ENCODE measurements around the gene MAFB. TPM values are rescaled to one million over a fixed set of nuclear protein-coding genes. Genes with fewer than 3 reads are reported as not detected.

The MAFB gene
- total RNA-seq, 4 donors from 2014 or later = 25.7 to 89.4 (median 69.2) TPM

DNA sequence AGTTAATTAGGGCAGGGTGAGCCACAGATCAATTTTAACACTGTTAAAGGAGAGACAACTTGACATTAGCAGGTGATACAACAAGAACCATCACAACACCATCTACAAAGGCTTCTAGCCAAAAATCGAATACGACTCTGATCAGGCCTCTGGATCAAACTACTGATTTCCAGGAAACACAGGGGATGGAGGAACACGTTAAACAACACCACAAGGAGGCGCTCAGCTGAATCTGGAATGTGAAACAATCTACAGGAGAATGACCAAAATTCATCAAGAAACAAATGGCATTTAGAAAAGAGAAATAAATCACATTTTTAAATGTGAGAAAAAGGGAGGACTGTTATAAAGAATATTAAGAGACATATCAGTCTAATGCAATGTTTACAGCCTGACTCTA lies 13.5 kb upstream of the MAFB start:
- H3K4me1 ChIP-seq = peaks cover 4% of the 10 kb centered on the region
- no peak overlapping the region for H3K4me3 ChIP-seq
- no peaks in the 10 kb centered on the region for H3K27me3 ChIP-seq
- H3K9me3 ChIP-seq = no peaks in the 10 kb centered on the region
- no peak overlapping the region for H3K27ac ChIP-seq
- WGBS = 70% methylated on average over 4 of the region's 4 CpGs
- no peak for DNase-seq (ENCODE audit: low spot score in 2 of 2)
- no peak for TF ChIP-seq POLR2A (IDR thresholded peaks at IDR 0.05)
- no peak for TF ChIP-seq POLR2AphosphoS5 (IDR thresholded peaks at IDR 0.05)
- TF ChIP-seq EP300 (IDR thresholded peaks at IDR 0.05) = no peak
- TF ChIP-seq, protein P1, sequence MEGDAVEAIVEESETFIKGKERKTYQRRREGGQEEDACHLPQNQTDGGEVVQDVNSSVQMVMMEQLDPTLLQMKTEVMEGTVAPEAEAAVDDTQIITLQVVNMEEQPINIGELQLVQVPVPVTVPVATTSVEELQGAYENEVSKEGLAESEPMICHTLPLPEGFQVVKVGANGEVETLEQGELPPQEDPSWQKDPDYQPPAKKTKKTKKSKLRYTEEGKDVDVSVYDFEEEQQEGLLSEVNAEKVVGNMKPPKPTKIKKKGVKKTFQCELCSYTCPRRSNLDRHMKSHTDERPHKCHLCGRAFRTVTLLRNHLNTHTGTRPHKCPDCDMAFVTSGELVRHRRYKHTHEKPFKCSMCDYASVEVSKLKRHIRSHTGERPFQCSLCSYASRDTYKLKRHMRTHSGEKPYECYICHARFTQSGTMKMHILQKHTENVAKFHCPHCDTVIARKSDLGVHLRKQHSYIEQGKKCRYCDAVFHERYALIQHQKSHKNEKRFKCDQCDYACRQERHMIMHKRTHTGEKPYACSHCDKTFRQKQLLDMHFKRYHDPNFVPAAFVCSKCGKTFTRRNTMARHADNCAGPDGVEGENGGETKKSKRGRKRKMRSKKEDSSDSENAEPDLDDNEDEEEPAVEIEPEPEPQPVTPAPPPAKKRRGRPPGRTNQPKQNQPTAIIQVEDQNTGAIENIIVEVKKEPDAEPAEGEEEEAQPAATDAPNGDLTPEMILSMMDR (IDR thresholded peaks at IDR 0.05) = no peak
- no peaks in the 10 kb centered on the region for H3K36me3 ChIP-seq

DNA sequence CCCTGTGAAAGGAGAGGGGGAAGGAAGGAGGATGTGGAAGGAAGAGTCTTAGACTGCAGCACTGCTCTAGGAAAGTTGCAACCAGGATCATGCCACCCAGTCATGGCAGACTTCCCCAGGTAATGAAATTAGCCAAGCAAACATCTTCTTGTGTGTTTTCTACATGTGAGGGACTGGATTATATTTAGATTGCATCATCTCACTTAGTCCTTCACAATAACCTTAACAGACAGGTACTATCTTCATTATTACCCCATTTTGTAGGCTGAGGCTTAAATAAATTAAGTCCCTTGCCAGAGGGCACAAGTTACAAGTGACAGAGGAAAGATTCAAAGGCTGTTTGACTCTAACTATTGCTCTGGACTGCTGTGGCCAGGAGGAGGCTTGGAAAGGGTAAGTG lies 9.7 kb upstream of the MAFB start:
- peaks cover 4% of the 10 kb centered on the region for H3K27me3 ChIP-seq

DNA sequence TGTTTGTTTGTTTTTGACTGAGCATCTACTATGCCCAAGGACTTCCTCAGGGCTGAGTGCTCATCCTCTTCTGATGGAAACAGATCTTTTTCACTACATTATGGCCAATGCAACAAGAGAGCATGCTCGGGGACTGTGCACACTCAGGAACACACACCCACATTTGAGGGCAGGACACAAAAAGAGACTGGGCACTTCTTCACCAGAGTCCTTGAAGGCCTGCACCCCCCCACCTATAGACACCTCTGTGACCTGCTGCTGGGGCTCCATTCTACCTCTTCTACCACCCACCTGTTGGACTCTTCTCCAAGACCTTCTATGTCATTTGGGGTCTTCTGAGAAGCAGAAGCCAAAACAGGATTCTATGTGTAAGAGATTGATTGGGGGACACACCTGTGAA lies 9.2 kb upstream of the MAFB start:
- peaks cover 6% of the 10 kb centered on the region for H3K27me3 ChIP-seq
- H3K4me3 ChIP-seq = no peak overlapping the region
- no peaks in the 10 kb centered on the region for H3K9me3 ChIP-seq
- WGBS = 90% methylated on average over 1 of the region's 1 CpG
- H3K4me1 ChIP-seq = peaks cover 8% of the 10 kb centered on the region
- TF ChIP-seq POLR2A (IDR thresholded peaks at IDR 0.05) (no peak), POLR2AphosphoS5 (IDR thresholded peaks at IDR 0.05) (no peak), EP300 (IDR thresholded peaks at IDR 0.05) (no peak)
- TF ChIP-seq, protein P1 (IDR thresholded peaks at IDR 0.05) = no peak
- no peak overlapping the region for H3K27ac ChIP-seq
- H3K36me3 ChIP-seq = no peaks in the 10 kb centered on the region
- no peak for DNase-seq (ENCODE audit: low spot score in 2 of 2)

More for the DNA sequence above, 9.7 kb upstream of the MAFB start:
- Histone ChIP-seq H3K4me1 (peaks cover 8% of the 10 kb centered on the region), H3K4me3 (no peak overlapping the region), H3K9me3 (no peaks in the 10 kb centered on the region), H3K36me3 (no peaks in the 10 kb centered on the region), H3K27ac (no peak overlapping the region)
- no peak for DNase-seq (ENCODE audit: low spot score in 2 of 2)
- TF ChIP-seq EP300 (IDR thresholded peaks at IDR 0.05) (no peak), POLR2A (IDR thresholded peaks at IDR 0.05) (no peak), POLR2AphosphoS5 (IDR thresholded peaks at IDR 0.05) (no peak)
- TF ChIP-seq, protein P1 (IDR thresholded peaks at IDR 0.05) = no peak

DNA sequence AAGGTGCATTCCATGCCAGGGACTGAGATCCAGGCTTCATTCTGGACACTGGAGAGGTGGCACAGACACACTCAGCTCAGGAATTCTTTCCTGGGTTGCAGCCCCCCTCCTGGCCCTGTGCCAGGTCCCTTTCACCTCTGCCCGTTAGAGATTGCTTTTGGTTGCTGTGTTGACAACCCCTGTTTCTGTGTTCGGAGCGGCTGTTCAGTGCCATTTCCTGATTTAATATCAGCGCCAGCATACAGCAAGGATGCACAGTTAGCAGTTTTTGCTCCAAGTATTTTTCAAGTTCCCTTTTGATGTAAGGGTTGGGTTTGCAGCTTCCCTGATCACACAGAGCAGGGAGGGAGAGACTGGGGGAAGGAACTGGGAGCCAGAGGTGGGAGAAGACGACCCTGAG lies 8.5 kb upstream of the MAFB start:
- Histone ChIP-seq H3K27me3 (peaks cover 9% of the 10 kb centered on the region), H3K9me3 (no peaks in the 10 kb centered on the region), H3K36me3 (no peaks in the 10 kb centered on the region), H3K27ac (no peak overlapping the region), H3K4me1 (peaks cover 8% of the 10 kb centered on the region), H3K4me3 (no peak overlapping the region)
- 10% methylated on average over 5 of the region's 5 CpGs for WGBS
- no peak for DNase-seq (ENCODE audit: low spot score in 2 of 2)
- TF ChIP-seq POLR2AphosphoS5 (IDR thresholded peaks at IDR 0.05) = no peak

DNA sequence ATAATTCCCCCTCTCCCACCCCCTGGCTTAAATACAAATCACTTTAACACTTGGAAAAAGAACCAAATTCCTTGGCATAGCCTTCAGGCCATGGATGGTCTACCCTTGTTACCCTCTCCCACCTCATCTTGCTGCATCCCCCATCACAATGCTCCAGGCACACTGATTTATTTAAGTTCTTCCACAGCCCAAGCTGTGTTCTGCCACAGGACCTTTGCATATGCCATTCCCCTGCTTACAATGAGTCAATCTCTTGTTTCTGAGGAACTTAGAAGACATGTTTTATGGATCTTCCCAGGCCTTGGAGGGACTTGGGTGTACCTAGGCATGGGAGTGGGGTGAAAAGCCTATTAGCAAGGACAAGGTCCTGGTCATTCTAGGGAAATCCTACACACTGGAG lies 6.2 kb upstream of the MAFB start:
- H3K27ac ChIP-seq = no peak overlapping the region
- TF ChIP-seq, protein P1 (IDR thresholded peaks at IDR 0.05) = no peak
- TF ChIP-seq POLR2A (IDR thresholded peaks at IDR 0.05) (no peak), POLR2AphosphoS5 (IDR thresholded peaks at IDR 0.05) (no peak), EP300 (IDR thresholded peaks at IDR 0.05) (no peak)
- peaks cover 14% of the 10 kb centered on the region for H3K4me1 ChIP-seq
- no peak for DNase-seq (ENCODE audit: low spot score in 2 of 2)
- H3K9me3 ChIP-seq = no peaks in the 10 kb centered on the region
- peaks cover 25% of the 10 kb centered on the region for H3K27me3 ChIP-seq
- H3K4me3 ChIP-seq = no peak overlapping the region
- no peaks in the 10 kb centered on the region for H3K36me3 ChIP-seq

DNA sequence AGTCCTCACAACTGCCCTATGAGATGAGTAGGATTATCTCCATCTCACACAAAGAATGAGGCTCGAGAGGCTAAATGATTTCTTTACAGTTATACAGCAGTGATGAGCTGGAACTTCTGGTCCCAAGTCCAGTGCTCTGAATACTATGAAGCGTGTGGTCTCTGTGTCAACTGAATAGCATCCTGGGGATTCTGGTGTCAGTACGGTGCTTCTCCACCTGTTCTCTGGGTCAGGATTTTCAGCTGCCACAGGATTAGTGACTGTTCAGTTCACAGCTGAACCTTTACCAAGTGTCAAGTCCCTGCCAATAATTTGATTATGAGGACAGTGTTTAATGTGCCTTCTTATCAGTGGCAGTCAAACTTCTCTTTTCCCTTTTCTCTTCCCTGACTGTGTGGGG lies 5.2 kb upstream of the MAFB start:
- H3K4me3 ChIP-seq = no peak overlapping the region
- DNase-seq (ENCODE audit: low spot score in 2 of 2) = no peak
- peaks cover 22% of the 10 kb centered on the region for H3K4me1 ChIP-seq
- 92% methylated on average over 3 of the region's 3 CpGs for WGBS
- H3K27ac ChIP-seq = no peak overlapping the region
- H3K27me3 ChIP-seq = peaks cover 25% of the 10 kb centered on the region
- no peaks in the 10 kb centered on the region for H3K36me3 ChIP-seq
- TF ChIP-seq POLR2A (IDR thresholded peaks at IDR 0.05) = no peak
- no peak for TF ChIP-seq EP300 (IDR thresholded peaks at IDR 0.05)
- TF ChIP-seq POLR2AphosphoS5 (IDR thresholded peaks at IDR 0.05) = no peak
- TF ChIP-seq, protein P1 (IDR thresholded peaks at IDR 0.05) = no peak
- no peaks in the 10 kb centered on the region for H3K9me3 ChIP-seq
